HG02840 (cell line): ENCODE data around the gene IKZF5.

Experiments
- ATAC-seq: cut with Tn5 transposase; IDR thresholded peaks from one replicate; pipeline ENCODE4 v1.9.1; 2021; ENCODE audit warnings: mild to moderate bottlenecking, moderate library complexity, moderate number of reproducible peaks; ENCODE audit not compliant: unreplicated experiment, low FRiP score

IKZF5 gene

GRCh38 chr10:122986335-122986734 lies 22.3 kb downstream of the IKZF5 start:
- ATAC-seq = no peak

GRCh38 chr10:122984708-122985107 lies 23.9 kb downstream of the IKZF5 start:
- no peak for ATAC-seq

GRCh38 chr10:122983898-122984297 lies 24.7 kb downstream of the IKZF5 start:
- ATAC-seq = no peak

GRCh38 chr10:122981066-122981464 lies 27.5 kb downstream of the IKZF5 start:
- ATAC-seq = no peak

GRCh38 chr10:122980209-122981065 lies 28.2 kb downstream of the IKZF5 start, which contains the start of gene PSTK:
PSTK (plus strand) TSS chr10:122980401; CDS start chr10:122980480, 79 bp downstream.
- peak; percentile 97 for ATAC-seq

- no peak for ATAC-seq
These were observed 34.0 kb downstream of the IKZF5 start for GRCh38 chr10:122974543-122975064.

- no peak for ATAC-seq
These were observed 34.6 kb downstream of the IKZF5 start for GRCh38 chr10:122974023-122974422.

GRCh38 chr10:122968698-122969097 lies 39.9 kb downstream of the IKZF5 start:
- ATAC-seq = no peak

GRCh38 chr10:122966879-122967278 lies 41.7 kb downstream of the IKZF5 start:
- no peak for ATAC-seq

GRCh38 chr10:122962405-122962804 lies 46.2 kb downstream of the IKZF5 start:
- no peak for ATAC-seq

- ATAC-seq = no peak
These were observed 51.1 kb downstream of the IKZF5 start for GRCh38 chr10:122957474-122957873.

GRCh38 chr10:122955892-122956291 lies 52.7 kb downstream of the IKZF5 start:
- ATAC-seq = no peak

- no peak for ATAC-seq
These were observed 53.9 kb downstream of the IKZF5 start for GRCh38 chr10:122954731-122955050.

- peak; percentile 97 for ATAC-seq
These were observed 54.5 kb downstream of the IKZF5 start, which contains the start of gene C10orf88 for GRCh38 chr10:122953902-122954730. C10orf88 (minus strand) TSS chr10:122954227; CDS start chr10:122954178, 49 bp downstream.

GRCh38 chr10:122949296-122949695 lies 59.3 kb downstream of the IKZF5 start:
- ATAC-seq = no peak
